Common myeloid progenitor, CD34-positive (primary cell): ENCODE measurements around the gene CBX2.

Experiments used
- CTCF ChIA-PET: fragments of 350-600 bp; sonication (Branson Sonifier 250); formaldehyde crosslinking; loops from one replicate; lab custom pipeline; 2021; ENCODE audit warnings: antibody characterized with exemption; lab: Charles Lee
- POLR2A ChIA-PET: fragments of 350-600 bp; sonication (Branson Sonifier 250); formaldehyde crosslinking; loops from one replicate; lab custom pipeline; 2021; ENCODE audit warnings: antibody characterized with exemption; lab: Charles Lee
- DNase-seq, 3 donors: peaks; one replicate each; pipeline versions ENCODE4 v3.0.0 to v3.0.0-alpha.2; 2013
- H3K27ac ChIP-seq, 2 experiments: 1 replicate in 1 of 2; 2 replicates in 1 of 2; pipeline ENCODE4 v1.7.0; 2013; ENCODE audit warnings: inconsistent platforms in 2 of 2, low read length in 2 of 2, mild to moderate bottlenecking in 2 of 2, low read depth in 1 of 2, moderate library complexity in 1 of 2; ENCODE audit not compliant: severe bottlenecking in 2 of 2, insufficient read depth in 1 of 2, poor library complexity in 1 of 2
- H3K27me3 ChIP-seq, 5 experiments: replicated peaks in 2 of 5; 1 replicate in 3 of 5; 2 replicates in 2 of 5; pipeline versions ENCODE4 v1.6.1 to v1.7.0; 2013; ENCODE audit warnings: low read length in 4 of 5, mild to moderate bottlenecking in 2 of 5, moderate library complexity in 2 of 5, inconsistent platforms in 1 of 5; ENCODE audit not compliant: insufficient read depth in 5 of 5, control insufficient read depth in 4 of 5
- H3K36me3 ChIP-seq, 4 experiments: 1 replicate in 2 of 4; 2 replicates in 2 of 4; pipeline versions ENCODE4 v1.6.1 to v1.7.0; 2013; ENCODE audit warnings: low read length in 3 of 4, control low read depth in 1 of 4, mild to moderate bottlenecking in 1 of 4; ENCODE audit not compliant: control insufficient read depth in 4 of 4, insufficient read depth in 4 of 4
- H3K4me1 ChIP-seq, 4 experiments: 1 replicate in 3 of 4; 2 replicates in 1 of 4; pipeline versions ENCODE4 v1.6.1 to v1.7.1; 2013; ENCODE audit warnings: low read length in 3 of 4, mild to moderate bottlenecking in 3 of 4, control low read depth in 1 of 4, inconsistent platforms in 1 of 4, moderate library complexity in 1 of 4; ENCODE audit not compliant: control insufficient read depth in 4 of 4, insufficient read depth in 4 of 4; ENCODE audit errors: control extremely low read depth in 1 of 4
- H3K4me3 ChIP-seq, 7 experiments: 1 replicate in 4 of 7; 2 replicates in 3 of 7; pipeline versions ENCODE4 v1.5.1 to v1.7.0; 2013; ENCODE audit warnings: mild to moderate bottlenecking in 7 of 7, low read length in 6 of 7, moderate library complexity in 6 of 7, inconsistent platforms in 2 of 7, low read depth in 2 of 7, control low read depth in 1 of 7; ENCODE audit not compliant: insufficient read depth in 4 of 7, control insufficient read depth in 1 of 7; ENCODE audit errors: extremely low read depth in 1 of 7
- H3K9me3 ChIP-seq, 5 experiments: 1 replicate in 4 of 5; 2 replicates in 1 of 5; pipeline versions ENCODE4 v1.6.1 to v1.7.1; 2013; ENCODE audit warnings: low read length in 4 of 5, mild to moderate bottlenecking in 2 of 5, inconsistent platforms in 1 of 5, low read depth in 1 of 5, moderate library complexity in 1 of 5; ENCODE audit not compliant: control insufficient read depth in 4 of 5, insufficient read depth in 2 of 5; ENCODE audit errors: control extremely low read depth in 1 of 5
- WGBS: methylation state at CpG from one replicate; pipeline ENCODE4 v1.1.5; 2013; ENCODE audit not compliant: insufficient coverage; 5-methylcytosine and 5-hydroxymethylcytosine counted together

CBX2 gene

DNA sequence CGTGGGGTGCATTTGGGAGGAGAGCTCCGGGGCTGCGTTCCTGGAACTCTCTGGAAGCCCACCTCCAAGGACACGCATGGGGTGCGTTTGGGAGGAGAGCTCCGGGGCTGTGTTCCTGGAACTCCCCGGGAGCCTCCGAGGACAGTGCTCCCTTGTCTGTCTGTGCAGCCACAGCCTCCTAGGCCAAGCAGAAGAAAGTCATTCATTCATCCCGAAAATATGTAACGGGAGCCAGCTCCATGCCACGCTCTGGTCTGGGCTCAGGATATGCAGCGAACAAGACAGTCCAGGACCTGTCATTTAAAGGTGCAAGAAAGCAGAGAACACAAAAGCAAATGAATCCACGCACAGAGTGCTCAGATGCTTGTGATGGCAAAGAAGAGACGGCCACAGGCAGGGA, 39.3 kb upstream of the CBX2 start:
- POLR2A ChIA-PET = interaction anchor here (1.0 kb wide), 1 partner anchor 43 kb away, joined by 5 read pairs; no protein-coding TSS in a partner anchor
- 93% methylated on average over 14 of the region's 14 CpGs for WGBS
- CTCF ChIA-PET = interaction anchor here (0.9 to 1.0 kb wide), 2 partner anchors 36 to 270 kb away, joined by 3 read pairs; no protein-coding TSS in a partner anchor
- no peaks in the 10 kb centered on the region for H3K9me3 ChIP-seq
- no peak for DNase-seq
- no peak overlapping the region for H3K27ac ChIP-seq
- peaks cover 0 to 28% (median 13%) of the 10 kb centered on the region in 5 experiments for H3K27me3 ChIP-seq
- H3K4me1 ChIP-seq = peaks cover 0 to 11% (median 8%) of the 10 kb centered on the region in 4 experiments
- no peak overlapping the region for H3K4me3 ChIP-seq
- no peaks in the 10 kb centered on the region for H3K36me3 ChIP-seq

GRCh38 chr17:79739148-79740062, 38.5 kb upstream of the CBX2 start:
- no peak for DNase-seq
- CTCF ChIA-PET = interaction anchor here (1.0 kb wide), 1 partner anchor 35 kb away, joined by 3 read pairs; no protein-coding TSS in a partner anchor
- peaks cover 0 to 28% (median 13%) of the 10 kb centered on the region in 5 experiments for H3K27me3 ChIP-seq

DNA sequence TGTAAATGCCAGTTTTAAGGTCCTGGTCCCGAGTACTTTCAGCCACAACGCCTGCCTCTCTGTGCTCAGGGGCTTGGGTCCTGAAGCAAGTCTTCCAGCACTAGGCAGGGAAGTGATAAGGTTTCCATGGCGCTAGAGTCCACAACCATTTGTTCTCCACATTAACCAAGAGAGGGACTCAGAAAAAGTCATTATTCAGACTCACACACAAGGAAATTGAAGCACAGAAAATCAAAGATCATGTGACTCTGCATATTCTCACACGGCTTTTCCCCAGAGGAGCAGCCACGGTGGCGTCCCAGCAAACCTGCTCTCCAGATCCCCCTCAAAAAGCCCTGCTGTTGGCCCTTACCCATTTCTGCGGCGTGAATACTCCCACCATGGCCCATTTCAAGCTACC, 37.5 kb upstream of the CBX2 start:
- Histone ChIP-seq H3K27ac (no peak overlapping the region), H3K27me3 (peaks cover 0 to 28% (median 13%) of the 10 kb centered on the region in 5 experiments), H3K4me1 (peaks cover 0 to 12% (median 8%) of the 10 kb centered on the region in 4 experiments), H3K9me3 (no peaks in the 10 kb centered on the region), H3K4me3 (no peak overlapping the region), H3K36me3 (no peaks in the 10 kb centered on the region)
- peak in 2 of 3 donors; percentile 40 to 55 for DNase-seq
- CTCF ChIA-PET = interaction anchor here (0.7 to 2.9 kb wide), 6 partner anchors 18 to 234 kb away, joined by 3 to 10 read pairs (median 4); no protein-coding TSS in a partner anchor
- POLR2A ChIA-PET = no interaction called here
- 25% methylated on average over 8 of the region's 8 CpGs for WGBS

More at GRCh38 chr17:79739148-79740062, 38.5 kb upstream of the CBX2 start:
- 94% methylated on average over 26 of the region's 28 CpGs for WGBS
- Histone ChIP-seq H3K9me3 (no peaks in the 10 kb centered on the region), H3K36me3 (no peaks in the 10 kb centered on the region), H3K4me1 (peaks cover 0 to 11% (median 8%) of the 10 kb centered on the region in 4 experiments), H3K4me3 (no peak overlapping the region), H3K27ac (no peak overlapping the region)
- POLR2A ChIA-PET = interaction anchor here (1.0 kb wide), 1 partner anchor 42 kb away, joined by 5 read pairs; no protein-coding TSS in a partner anchor

DNA sequence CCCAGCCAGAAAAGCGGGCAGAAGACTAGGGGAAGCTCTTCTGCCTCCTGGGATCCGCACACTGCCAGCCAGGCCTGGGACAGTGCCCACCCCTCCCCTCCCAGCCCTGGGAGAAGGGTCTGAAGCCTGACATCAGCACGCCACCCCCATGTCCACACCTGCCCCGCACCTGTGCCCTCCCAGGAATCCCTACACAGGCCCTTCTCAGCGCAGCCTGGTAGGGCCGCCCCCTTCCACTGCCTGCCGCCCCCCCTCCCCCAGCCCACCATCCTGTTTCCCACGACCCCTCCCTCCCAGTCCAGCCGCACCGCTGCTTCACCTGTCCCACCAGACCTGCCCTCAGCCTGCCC, 36.6 kb upstream of the CBX2 start:
- no peaks in the 10 kb centered on the region for H3K9me3 ChIP-seq
- WGBS = 64% methylated on average over 1 of the region's 10 CpGs
- no peak for DNase-seq
- peaks cover 0 to 18% (median 13%) of the 10 kb centered on the region in 4 experiments for H3K4me1 ChIP-seq
- H3K36me3 ChIP-seq = no peaks in the 10 kb centered on the region
- no peak overlapping the region for H3K27ac ChIP-seq
- peaks cover 0 to 29% (median 16%) of the 10 kb centered on the region in 5 experiments for H3K27me3 ChIP-seq
- H3K4me3 ChIP-seq = peak overlapping the region in 5 of 7 experiments; percentile 19 to 73 (median 41)
- CTCF ChIA-PET = interaction anchor here (0.7 to 2.9 kb wide), 13 partner anchors 11 to 249 kb away, joined by 3 to 10 read pairs (median 3); no protein-coding TSS in a partner anchor
- POLR2A ChIA-PET = no interaction called here

DNA sequence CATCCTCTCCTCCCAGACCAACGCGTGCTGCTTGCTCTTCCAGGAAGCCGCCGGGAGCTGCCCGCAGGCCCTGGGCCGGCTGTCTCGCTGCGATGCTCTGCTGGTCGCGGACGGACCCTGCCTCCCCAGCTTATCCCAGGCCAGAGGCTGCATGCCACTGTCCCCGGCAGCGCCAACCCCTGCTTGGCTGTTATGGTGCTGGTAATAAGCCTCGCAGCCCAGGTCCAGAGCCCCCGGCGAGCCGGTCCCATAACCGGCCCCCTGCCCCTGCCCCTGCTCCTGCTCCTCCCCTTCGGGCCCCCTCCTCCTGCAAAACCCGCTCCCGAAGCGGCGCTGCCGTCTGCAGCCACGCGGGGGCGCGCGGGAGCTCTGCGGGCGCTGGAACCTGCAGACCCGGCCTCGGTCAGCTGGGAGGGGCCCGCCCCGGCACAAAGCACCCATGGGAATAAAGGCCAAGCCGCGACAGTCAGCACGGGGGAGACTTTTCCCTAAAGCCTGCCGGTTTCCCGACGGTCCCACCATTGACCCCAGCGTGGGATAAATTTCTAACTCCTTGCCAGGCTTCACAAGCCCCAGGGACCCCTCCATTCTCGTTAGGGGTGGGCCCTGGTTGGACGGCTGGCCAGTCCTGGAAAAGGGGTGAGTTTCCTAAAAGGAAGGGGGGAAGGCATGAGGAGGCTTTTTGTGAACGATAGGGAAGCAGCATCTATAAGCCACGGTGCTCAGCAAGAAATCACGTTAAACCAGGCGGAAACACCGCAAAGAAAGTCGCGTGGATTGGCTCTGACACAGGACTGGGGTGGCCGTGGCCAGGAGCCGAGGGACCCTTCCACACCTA, 36.0 kb upstream of the CBX2 start:
- peak; percentile 57 to 67 (median 61) for DNase-seq
- CTCF ChIA-PET = interaction anchor here (0.7 to 2.9 kb wide), 15 partner anchors 10 to 249 kb away, joined by 3 to 10 read pairs (median 3); no protein-coding TSS in a partner anchor
- H3K27ac ChIP-seq = no peak overlapping the region
- peaks cover 0 to 22% (median 16%) of the 10 kb centered on the region in 4 experiments for H3K4me1 ChIP-seq
- H3K4me3 ChIP-seq = peak overlapping the region in 5 of 7 experiments; percentile 19 to 73 (median 41)
- H3K27me3 ChIP-seq = peaks cover 0 to 35% (median 20%) of the 10 kb centered on the region in 5 experiments
- H3K36me3 ChIP-seq = no peaks in the 10 kb centered on the region
- POLR2A ChIA-PET = no interaction called here
- WGBS = 9% methylated on average over 50 of the region's 53 CpGs
- H3K9me3 ChIP-seq = no peaks in the 10 kb centered on the region

DNA sequence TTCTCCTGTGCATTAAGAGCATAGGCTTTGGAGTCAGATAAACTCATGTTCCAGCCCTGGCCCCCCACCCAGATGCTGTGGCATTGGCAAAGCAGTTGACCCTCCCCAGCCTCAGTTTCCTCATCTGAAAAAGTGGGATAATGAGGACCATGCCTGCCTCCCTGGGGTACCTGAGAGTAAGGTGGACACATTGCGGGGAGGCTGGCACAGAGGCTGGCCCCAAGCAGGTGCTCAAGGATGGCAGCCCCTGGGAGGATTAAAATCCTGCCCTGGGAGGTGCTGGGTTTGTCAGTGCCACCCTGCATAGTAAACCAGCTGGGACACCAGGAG, 35.4 kb upstream of the CBX2 start:
- Histone ChIP-seq H3K36me3 (no peaks in the 10 kb centered on the region), H3K4me3 (no peak overlapping the region), H3K4me1 (peaks cover 0 to 26% (median 19%) of the 10 kb centered on the region in 4 experiments), H3K27ac (no peak overlapping the region), H3K27me3 (peaks cover 0 to 41% (median 25%) of the 10 kb centered on the region in 5 experiments), H3K9me3 (no peaks in the 10 kb centered on the region)
- WGBS = 92% methylated on average over 1 of the region's 1 CpG
- no peak for DNase-seq
- ChIA-PET CTCF (interaction anchor here (0.7 to 2.9 kb wide), 10 partner anchors 36 to 228 kb away, joined by 3 to 10 read pairs (median 3); no protein-coding TSS in a partner anchor), POLR2A (no interaction called here)
